ENCODE measurements around the gene TFR2. TPM values are rescaled to one million over a fixed set of nuclear protein-coding genes. Genes with fewer than 3 reads are reported as not detected.

TFR2 gene
- total RNA-seq, 3 donors from 2014 or later, result 0.48 TPM; not detected in 2

DNA sequence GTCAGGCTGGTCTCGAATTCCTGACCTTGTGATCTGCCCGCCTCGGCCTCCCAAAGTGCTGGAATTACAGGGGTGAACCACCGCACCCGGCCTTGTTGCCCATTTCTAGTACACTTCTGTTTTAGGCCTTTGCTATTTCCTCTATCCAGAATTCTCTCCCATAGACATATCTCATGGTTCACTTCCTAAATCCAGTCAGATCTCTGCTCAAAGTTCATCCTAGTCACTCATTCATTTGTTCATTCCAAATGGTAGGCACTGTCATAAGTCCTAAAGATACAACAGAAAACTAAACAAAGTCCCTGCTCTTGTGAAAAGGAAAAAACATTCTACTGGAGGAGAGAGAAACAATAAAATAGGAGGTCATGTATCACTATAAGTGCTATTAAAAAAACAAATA is 31.4 kb downstream of the TFR2 start:
- no peak for DNase-seq (ENCODE audit: low spot score in 2 of 2)
- H3K4me1 ChIP-seq, result peaks cover 0 to 6% of the 10 kb centered on the region in 2 donors
- H3K9me3 ChIP-seq, result no peaks in the 10 kb centered on the region
- H3K4me3 ChIP-seq, result no peak overlapping the region
- intact Hi-C loops (cut with DNase I; ENCODE audit: low total_unique reads), result loop anchor here (10.0 kb wide), 1 partner anchor 65 kb away; the partner anchor contains the start of gene GNB2
- H3K27ac ChIP-seq, result no peak overlapping the region
- no peaks in the 10 kb centered on the region for H3K36me3 ChIP-seq
- no peaks in the 10 kb centered on the region for H3K27me3 ChIP-seq
- TF ChIP-seq POLR2AphosphoS5 (IDR thresholded peaks at IDR 0.05) (no peak), POLR2A (IDR thresholded peaks at IDR 0.05) (no peak)
- TF ChIP-seq, protein P1, sequence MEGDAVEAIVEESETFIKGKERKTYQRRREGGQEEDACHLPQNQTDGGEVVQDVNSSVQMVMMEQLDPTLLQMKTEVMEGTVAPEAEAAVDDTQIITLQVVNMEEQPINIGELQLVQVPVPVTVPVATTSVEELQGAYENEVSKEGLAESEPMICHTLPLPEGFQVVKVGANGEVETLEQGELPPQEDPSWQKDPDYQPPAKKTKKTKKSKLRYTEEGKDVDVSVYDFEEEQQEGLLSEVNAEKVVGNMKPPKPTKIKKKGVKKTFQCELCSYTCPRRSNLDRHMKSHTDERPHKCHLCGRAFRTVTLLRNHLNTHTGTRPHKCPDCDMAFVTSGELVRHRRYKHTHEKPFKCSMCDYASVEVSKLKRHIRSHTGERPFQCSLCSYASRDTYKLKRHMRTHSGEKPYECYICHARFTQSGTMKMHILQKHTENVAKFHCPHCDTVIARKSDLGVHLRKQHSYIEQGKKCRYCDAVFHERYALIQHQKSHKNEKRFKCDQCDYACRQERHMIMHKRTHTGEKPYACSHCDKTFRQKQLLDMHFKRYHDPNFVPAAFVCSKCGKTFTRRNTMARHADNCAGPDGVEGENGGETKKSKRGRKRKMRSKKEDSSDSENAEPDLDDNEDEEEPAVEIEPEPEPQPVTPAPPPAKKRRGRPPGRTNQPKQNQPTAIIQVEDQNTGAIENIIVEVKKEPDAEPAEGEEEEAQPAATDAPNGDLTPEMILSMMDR (IDR thresholded peaks at IDR 0.05), result no peak

DNA sequence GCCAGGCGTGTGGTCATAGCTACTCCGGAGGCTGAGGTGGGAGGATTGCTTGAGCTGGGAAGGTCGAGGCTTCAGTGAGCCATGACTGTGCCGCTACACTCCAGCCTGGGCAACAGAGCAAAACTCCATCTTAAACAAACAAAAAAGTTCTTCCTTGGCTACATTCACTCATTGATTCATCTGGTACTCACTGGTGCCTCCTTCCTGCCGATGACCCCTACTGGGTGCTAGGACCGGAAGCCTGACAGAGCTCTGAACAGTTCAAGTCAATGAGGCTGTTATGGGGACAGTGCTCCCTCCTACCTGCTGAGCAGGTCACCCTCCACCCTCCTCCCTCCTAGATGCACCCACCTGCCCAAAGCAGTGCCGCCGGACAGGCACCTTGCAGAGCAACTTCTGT is 34.2 kb downstream of the TFR2 start:
- no peaks in the 10 kb centered on the region for H3K9me3 ChIP-seq
- H3K36me3 ChIP-seq, result no peaks in the 10 kb centered on the region
- no peak for DNase-seq (ENCODE audit: low spot score in 2 of 2)
- no peaks in the 10 kb centered on the region for H3K27me3 ChIP-seq
- H3K4me1 ChIP-seq, result no peaks in the 10 kb centered on the region
- intact Hi-C loops (cut with DNase I; ENCODE audit: low total_unique reads), result loop anchor here (10.0 kb wide), 1 partner anchor 68 kb away; the partner anchor contains the start of gene GNB2
- no peak for TF ChIP-seq POLR2AphosphoS5 (IDR thresholded peaks at IDR 0.05)
- no peak overlapping the region for H3K27ac ChIP-seq
- H3K4me3 ChIP-seq, result no peak overlapping the region

DNA sequence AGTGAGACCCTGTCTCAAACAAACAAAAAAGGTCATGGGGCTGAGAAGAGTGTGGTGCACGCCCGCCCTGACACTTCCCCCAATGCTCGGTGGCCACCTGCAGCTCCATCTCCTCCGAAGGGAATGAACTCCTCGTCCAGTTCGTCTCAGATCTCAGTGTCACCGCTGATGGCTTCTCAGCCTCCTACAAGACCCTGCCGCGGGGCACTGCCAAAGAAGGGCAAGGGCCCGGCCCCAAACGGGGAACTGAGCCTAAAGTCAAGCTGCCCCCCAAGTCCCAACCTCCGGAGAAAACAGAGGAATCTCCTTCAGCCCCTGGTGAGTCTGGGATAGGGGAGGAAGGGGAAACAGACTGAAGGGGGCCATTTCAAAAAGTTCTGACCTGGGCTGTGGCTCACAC is 35.0 kb downstream of the TFR2 start:
- no peak overlapping the region for H3K4me3 ChIP-seq
- TF ChIP-seq, protein P1 (IDR thresholded peaks at IDR 0.05), result no peak
- no peak for TF ChIP-seq POLR2A (IDR thresholded peaks at IDR 0.05)
- TF ChIP-seq POLR2AphosphoS5 (IDR thresholded peaks at IDR 0.05), result no peak
- no peaks in the 10 kb centered on the region for H3K4me1 ChIP-seq
- H3K27ac ChIP-seq, result peak overlapping the region in 1 of 2 donors; percentile 82
- no peak for DNase-seq (ENCODE audit: low spot score in 2 of 2)
- no peaks in the 10 kb centered on the region for H3K27me3 ChIP-seq
- no peaks in the 10 kb centered on the region for H3K9me3 ChIP-seq
- H3K36me3 ChIP-seq, result no peaks in the 10 kb centered on the region
- intact Hi-C loops (cut with DNase I; ENCODE audit: low total_unique reads), result loop anchor here (10.0 kb wide), 1 partner anchor 68 kb away; the partner anchor contains the start of gene GNB2

DNA sequence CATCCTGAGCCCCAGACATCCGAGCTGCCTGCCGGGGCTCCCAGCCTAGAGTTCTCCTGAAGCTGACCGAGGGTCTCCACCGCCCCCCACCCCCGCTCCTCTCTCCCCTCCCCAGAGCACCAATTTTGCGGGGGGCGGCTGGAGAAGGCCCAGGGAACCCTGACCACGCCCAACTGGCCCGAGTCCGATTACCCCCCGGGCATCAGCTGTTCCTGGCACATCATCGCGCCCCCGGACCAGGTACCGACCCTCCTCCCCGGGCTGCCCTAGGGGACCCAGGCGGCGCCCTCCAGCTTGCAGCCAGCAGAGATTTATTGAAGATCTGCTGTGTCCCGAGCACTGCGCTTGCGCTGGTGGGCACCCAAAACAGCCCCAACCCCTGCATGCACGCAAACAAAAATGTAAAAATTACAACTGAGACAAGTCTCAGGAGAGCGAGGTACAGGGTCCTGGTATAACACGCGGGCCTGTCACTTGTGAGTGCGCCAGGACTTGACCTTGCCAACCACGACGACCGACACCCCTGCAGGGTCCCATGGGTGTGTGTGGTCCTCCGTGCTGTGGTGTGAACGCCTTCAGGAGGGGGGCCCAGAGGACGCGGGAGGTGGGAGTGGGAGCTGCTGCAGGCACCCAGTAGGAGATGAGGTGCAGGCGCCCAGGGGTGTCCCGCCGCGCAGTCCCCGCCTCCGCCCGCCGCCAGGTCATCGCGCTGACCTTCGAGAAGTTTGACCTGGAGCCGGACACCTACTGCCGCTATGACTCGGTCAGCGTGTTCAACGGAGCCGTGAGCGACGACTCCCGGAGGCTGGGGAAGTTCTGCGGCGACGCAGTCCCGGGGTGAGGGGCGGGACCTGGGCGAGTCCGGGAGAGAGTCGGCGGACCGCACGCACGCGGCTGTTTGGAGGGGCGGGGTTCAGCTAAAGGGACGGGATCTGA is 36.1 kb downstream of the TFR2 start:
- no peaks in the 10 kb centered on the region for H3K9me3 ChIP-seq
- peak overlapping the region; percentile 63 to 76 (median 69) for H3K4me3 ChIP-seq
- TF ChIP-seq POLR2AphosphoS5 (IDR thresholded peaks at IDR 0.05) (no peak), POLR2A (IDR thresholded peaks at IDR 0.05) (no peak)
- TF ChIP-seq, protein P1 (IDR thresholded peaks at IDR 0.05), result no peak
- intact Hi-C loops (cut with DNase I; ENCODE audit: low total_unique reads), result loop anchor here (10.0 kb wide), 1 partner anchor 70 kb away; the partner anchor contains the start of gene GNB2
- H3K27me3 ChIP-seq, result no peaks in the 10 kb centered on the region
- H3K27ac ChIP-seq, result peak overlapping the region; percentile 82
- no peaks in the 10 kb centered on the region for H3K36me3 ChIP-seq
- DNase-seq (ENCODE audit: low spot score in 2 of 2), result no peak
- no peaks in the 10 kb centered on the region for H3K4me1 ChIP-seq

DNA sequence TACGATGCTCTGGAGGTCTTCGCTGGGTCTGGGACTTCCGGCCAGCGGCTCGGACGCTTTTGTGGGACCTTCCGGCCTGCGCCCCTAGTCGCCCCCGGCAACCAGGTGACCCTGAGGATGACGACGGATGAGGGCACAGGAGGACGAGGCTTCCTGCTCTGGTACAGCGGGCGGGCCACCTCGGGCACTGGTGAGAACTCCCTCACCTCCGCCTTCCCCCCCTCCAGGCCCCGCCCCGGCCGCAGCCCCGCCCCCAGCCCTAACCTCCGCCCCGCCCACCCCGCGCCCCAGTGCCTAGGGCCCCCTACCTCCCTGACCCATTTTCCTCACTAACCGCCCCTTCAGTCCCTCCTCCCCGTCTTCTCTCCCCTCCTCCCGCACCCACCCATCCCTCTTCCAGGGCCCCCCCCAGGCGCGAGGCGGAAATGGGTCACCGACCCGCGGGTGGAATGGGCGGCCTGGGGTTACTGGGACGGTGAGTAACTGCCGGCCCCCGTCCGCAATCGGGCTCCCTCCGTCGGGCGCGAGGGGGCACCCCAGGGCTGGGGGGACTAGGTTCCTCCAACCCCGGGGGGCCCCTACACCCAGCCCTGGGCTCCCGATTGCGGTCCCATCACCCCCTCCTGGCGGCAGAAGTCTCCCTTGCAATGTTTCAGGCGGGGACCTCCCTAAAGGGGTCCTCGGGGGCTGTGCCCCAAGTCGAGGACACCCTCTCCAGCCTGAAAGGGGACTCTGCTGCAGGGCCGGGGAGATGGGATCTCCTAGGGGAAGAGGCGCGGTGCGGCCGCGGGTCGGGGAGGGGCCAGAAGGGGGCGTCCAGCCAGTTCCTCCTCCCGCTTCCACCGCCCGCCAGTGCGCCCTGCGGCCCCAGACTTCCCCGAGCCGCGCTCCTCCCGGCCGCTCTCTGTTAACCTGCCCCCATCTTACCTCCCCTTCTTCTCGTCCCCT is 37.0 kb downstream of the TFR2 start:
- Histone ChIP-seq H3K9me3 (no peaks in the 10 kb centered on the region), H3K27me3 (no peaks in the 10 kb centered on the region), H3K4me3 (peak overlapping the region; percentile 63 to 76 (median 69)), H3K36me3 (no peaks in the 10 kb centered on the region), H3K27ac (peak overlapping the region; percentile 82), H3K4me1 (no peaks in the 10 kb centered on the region)
- TF ChIP-seq POLR2AphosphoS5 (IDR thresholded peaks at IDR 0.05) (peak in 2 of 3 donors; percentile 38 to 63), POLR2A (IDR thresholded peaks at IDR 0.05) (peak; percentile 47)
- TF ChIP-seq, protein P1 (IDR thresholded peaks at IDR 0.05), result peak; percentile 44 to 61 (median 45)
- peak; percentile 51 to 69 for DNase-seq (ENCODE audit: low spot score in 2 of 2)
- intact Hi-C loops (cut with DNase I; ENCODE audit: low total_unique reads), result loop anchor here (10.0 kb wide), 1 partner anchor 70 kb away; the partner anchor contains the start of gene GNB2

Data from breast epithelium (tissue), 4 donors.